ENCODE data around the gene CANX.

Gene CANX

DNA sequence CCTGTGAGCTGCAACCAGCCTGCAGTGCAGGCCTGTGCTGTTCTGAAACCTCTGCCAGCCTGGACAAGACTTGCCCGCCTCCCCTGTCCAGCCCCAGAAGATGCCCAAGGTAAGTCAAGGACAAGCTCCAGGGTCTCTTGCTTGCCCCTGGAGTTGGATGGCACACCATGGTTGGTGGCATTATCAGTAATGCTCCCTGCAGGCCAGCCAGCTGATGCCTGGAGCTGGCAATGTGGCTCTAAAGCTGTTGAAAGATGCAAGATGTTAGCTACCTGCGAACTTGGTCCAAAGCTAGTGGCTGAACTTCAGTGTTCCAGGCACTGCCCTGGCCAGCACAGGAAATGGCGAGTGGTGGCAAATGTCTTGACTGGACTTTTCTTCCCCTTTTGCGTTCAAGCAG is 81.1 kb downstream of the CANX start:
- TF ChIP-seq TEAD4 (IDR thresholded peaks at IDR 0.05) (no peak), CEBPB (IDR thresholded peaks at IDR 0.05) (no peak), NFIC (IDR thresholded peaks at IDR 0.05) (no peak), TCF12 (IDR thresholded peaks at IDR 0.05; ENCODE audit: low read depth) (no peak), REST (IDR thresholded peaks at IDR 0.05; ENCODE audit: low read depth) (no peak), EGR1 (IDR thresholded peaks at IDR 0.05) (no peak), YY1 (IDR thresholded peaks at IDR 0.05; ENCODE audit: low read depth) (no peak), EP300 (IDR thresholded peaks at IDR 0.05; ENCODE audit: borderline replicate concordance) (no peak), CREB1 (IDR thresholded peaks at IDR 0.05; ENCODE audit: low read depth) (no peak), FOXM1 (IDR thresholded peaks at IDR 0.05; ENCODE audit: borderline replicate concordance, low read depth) (no peak), RAD21 (IDR thresholded peaks at IDR 0.05; ENCODE audit: low read depth) (no peak), TAF1 (IDR thresholded peaks at IDR 0.05; ENCODE audit: low read depth) (no peak), MAX (IDR thresholded peaks at IDR 0.05) (no peak), ZBTB7A (IDR thresholded peaks at IDR 0.05; ENCODE audit: low read depth) (no peak)
- TF ChIP-seq, protein P1, sequence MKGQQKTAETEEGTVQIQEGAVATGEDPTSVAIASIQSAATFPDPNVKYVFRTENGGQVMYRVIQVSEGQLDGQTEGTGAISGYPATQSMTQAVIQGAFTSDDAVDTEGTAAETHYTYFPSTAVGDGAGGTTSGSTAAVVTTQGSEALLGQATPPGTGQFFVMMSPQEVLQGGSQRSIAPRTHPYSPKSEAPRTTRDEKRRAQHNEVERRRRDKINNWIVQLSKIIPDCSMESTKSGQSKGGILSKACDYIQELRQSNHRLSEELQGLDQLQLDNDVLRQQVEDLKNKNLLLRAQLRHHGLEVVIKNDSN (IDR thresholded peaks at IDR 0.05), result no peak

DNA sequence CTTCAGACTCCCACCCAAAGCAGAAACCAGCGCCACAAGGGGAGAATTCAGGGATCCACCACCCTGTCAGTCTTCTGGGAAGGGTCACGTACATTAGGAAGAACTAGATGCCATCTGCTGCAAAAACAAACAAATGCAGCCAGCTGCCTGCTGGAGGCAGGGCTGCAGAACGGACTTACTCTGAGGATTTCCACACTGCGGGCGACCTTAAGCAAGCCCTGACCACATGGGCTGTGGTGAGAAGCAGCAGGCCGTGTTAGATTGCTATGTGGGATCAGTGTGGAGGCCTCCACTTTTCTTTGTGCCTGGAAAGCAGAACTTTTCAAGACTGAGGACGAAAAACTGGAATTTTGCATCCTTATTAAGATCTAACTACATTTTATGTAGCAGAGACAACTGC is 81.6 kb downstream of the CANX start:
- TF ChIP-seq NFIC (IDR thresholded peaks at IDR 0.05), result no peak
- no peak for TF ChIP-seq MAX (IDR thresholded peaks at IDR 0.05)
- TF ChIP-seq TAF1 (IDR thresholded peaks at IDR 0.05; ENCODE audit: low read depth), result no peak
- no peak for TF ChIP-seq YY1 (IDR thresholded peaks at IDR 0.05; ENCODE audit: low read depth)
- no peak for TF ChIP-seq CEBPB (IDR thresholded peaks at IDR 0.05)
- TF ChIP-seq, protein P1 (IDR thresholded peaks at IDR 0.05), result no peak
- TF ChIP-seq REST (IDR thresholded peaks at IDR 0.05; ENCODE audit: low read depth), result no peak
- no peak for TF ChIP-seq TCF12 (IDR thresholded peaks at IDR 0.05; ENCODE audit: low read depth)
